PC-9 (cell line): ENCODE results near the gene SDK2.

ENCODE experiments used
- EZH2 ChIP-seq: fragments of 200-600 bp; sonication (generic); IDR thresholded peaks from 2 replicates; pipeline ENCODE4 v1.8.0; 2017; ENCODE audit warnings: antibody characterized with exemption, low read depth
- TF ChIP-seq, protein P1 (sequence below): fragments of 200-600 bp; sonication (generic); conservative IDR thresholded peaks from 2 replicates; pipeline ENCODE4 v1.6.1; 2017; ENCODE audit warnings: mixed run types, antibody characterized with exemption, mild to moderate bottlenecking, moderate library complexity

DNA sequence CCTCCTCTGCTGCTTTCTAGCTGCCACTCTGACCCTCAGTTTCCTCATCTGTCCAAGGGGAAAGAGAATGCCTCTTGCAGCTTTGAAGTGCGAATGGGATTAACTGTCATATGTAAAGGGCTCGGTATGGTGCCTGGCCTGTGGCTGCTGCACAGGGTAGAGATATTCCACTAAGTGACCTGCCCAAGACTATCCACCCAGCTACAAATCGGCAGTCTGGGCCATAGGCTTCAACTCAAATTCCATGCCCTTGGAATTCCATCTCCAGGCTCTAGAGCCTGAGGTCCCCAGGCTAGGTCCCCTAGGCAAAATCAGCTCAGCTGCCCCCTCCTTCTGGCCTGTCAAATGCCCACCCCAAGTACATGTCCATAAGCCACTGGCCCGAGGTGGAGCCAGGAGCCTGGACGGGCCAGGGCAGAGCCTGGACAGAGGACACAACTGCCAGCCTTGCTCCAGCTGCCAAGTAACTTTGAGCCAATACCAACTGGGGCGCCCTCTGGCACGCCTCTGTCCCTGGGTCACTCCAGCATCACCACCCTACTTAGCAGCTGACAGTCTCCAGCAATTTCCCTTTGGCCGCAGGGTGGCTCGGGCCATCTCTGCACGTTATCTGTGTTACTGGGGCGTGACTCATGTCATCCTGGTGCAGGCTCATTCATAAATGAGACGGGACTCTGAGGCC, 57.2 kb downstream of the SDK2 start:
- TF ChIP-seq, protein P1, sequence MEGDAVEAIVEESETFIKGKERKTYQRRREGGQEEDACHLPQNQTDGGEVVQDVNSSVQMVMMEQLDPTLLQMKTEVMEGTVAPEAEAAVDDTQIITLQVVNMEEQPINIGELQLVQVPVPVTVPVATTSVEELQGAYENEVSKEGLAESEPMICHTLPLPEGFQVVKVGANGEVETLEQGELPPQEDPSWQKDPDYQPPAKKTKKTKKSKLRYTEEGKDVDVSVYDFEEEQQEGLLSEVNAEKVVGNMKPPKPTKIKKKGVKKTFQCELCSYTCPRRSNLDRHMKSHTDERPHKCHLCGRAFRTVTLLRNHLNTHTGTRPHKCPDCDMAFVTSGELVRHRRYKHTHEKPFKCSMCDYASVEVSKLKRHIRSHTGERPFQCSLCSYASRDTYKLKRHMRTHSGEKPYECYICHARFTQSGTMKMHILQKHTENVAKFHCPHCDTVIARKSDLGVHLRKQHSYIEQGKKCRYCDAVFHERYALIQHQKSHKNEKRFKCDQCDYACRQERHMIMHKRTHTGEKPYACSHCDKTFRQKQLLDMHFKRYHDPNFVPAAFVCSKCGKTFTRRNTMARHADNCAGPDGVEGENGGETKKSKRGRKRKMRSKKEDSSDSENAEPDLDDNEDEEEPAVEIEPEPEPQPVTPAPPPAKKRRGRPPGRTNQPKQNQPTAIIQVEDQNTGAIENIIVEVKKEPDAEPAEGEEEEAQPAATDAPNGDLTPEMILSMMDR: no peak
- no peak for TF ChIP-seq EZH2
